ENCODE results near the gene F7.

DNA sequence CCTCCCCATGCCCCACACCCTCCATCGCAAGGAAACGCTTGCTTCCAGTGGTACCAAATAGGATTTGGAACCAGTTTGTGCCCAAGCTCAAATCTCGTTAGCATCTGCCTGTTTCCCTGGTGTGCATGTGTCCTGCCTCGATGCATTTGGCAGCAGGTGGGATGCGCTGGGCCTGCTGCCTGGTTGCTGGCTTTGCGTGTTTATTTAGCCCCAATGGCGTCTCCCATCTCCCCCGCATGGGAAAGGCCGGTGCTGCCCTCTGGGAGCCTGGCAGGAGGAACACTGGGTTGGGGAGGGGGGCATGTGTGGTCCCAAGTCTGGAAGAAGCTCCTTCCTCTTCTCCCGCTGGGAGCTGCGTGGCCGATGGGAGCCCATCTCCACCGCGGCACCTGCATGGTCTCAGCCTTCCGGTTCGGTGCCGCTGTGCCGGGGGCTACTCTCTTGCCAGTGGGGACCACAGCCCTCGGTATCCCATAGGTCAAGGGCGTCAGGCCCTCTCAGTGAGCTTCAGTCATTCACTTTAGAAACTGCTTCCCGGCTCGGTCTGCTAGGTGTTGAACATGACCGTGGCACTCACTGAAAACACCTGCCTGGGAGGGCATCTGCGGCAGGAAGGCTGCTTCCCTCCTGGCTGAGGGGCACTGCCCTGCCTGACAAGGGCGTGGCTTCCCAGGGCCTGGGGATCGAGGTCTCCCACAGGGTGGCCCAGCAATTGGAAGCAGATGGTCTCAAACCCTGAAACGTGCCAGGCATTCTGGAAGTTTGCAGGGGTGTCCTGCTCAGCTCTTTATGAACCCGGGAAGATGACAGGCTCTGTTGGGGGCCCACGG, 11.8 kb upstream of the F7 start:
- TF ChIP-seq, protein P1, sequence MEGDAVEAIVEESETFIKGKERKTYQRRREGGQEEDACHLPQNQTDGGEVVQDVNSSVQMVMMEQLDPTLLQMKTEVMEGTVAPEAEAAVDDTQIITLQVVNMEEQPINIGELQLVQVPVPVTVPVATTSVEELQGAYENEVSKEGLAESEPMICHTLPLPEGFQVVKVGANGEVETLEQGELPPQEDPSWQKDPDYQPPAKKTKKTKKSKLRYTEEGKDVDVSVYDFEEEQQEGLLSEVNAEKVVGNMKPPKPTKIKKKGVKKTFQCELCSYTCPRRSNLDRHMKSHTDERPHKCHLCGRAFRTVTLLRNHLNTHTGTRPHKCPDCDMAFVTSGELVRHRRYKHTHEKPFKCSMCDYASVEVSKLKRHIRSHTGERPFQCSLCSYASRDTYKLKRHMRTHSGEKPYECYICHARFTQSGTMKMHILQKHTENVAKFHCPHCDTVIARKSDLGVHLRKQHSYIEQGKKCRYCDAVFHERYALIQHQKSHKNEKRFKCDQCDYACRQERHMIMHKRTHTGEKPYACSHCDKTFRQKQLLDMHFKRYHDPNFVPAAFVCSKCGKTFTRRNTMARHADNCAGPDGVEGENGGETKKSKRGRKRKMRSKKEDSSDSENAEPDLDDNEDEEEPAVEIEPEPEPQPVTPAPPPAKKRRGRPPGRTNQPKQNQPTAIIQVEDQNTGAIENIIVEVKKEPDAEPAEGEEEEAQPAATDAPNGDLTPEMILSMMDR (conservative IDR thresholded peaks at IDR 0.05; ENCODE audit: low read depth, low read length) = no peak
- no peak for TF ChIP-seq EZH2 (IDR thresholded peaks at IDR 0.05; ENCODE audit: low read length, unreplicated experiment)

Data from PC-3 (cell line).